ENCODE results near the gene TEKT5.
"Not testable (repeated sequence)": the region's sequence is repeated elsewhere in the genome, so short reads cannot be mapped to it uniquely, and the experiment has no call there.

Gene TEKT5

GRCh38 chr16:10694830-10695229 lies at the start of gene TEKT5:
TEKT5 (minus strand) TSS chr16:10694930; CDS start chr16:10694873, 57 bp downstream.
- no peak for DNase-seq (ENCODE audit: low spot score)

DNA sequence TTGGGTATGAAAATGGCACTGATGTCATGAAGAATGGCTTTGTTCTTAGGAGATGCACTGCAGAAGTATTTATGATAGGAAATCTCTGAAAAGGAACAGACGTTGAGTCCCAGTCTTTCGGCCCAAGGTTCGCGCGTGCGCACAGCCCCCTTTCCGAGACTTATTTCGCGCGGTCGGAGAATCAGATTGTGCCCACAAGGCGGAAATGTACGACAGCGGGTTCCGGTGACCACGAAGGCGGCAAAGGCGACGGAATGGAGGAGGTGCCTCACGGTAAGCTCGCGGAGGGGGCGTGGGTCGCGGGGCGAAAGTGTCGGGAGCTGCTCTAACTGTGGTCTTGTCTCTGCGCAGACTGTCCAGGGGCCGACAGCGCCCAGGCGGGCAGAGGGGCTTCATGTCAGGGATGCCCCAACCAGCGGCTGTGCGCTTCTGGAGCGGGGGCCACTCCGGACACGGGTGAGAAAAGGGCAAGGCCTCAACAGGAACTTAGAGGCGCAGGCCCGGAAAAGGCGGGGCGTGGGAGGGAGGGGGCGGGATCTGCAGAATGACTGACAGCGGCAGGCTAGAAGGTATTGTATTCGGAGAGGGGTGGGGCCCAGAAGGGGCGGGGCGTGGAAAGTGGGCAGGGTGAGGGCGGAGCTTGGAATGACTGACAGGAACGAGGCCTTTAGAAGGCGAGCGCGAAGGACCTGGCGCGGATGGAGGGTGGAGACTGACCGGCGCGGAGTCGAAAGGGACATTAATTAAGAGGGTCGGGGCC lies 49.1 kb upstream of the TEKT5 start, which contains the start of gene NUBP1:
Gene NUBP1, plus strand, starts transcription at position 233 of the 760 bp plus-strand sequence. Its CDS starts 22 bp downstream, at position 255.
- DNase-seq (ENCODE audit: low spot score) = peak; percentile 97

DNA sequence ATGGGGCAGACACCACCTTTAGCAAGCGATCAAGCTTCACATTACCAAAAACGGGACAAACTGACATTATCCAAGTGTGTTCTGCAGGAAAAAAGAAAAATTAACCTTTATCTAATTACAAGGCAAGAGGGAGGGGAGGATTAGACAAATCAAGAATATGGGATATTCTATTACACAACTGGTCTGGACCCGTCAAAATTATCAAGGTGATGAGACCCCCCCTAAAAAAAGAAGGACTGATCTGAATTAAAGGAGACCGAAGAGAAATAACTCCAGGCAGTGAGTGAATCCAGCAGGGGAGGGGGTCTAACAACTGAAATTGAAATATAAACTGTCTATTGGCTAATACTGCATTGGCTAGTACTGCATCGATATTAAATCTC lies 48.5 kb upstream of the TEKT5 start:
- no peak for DNase-seq (ENCODE audit: low spot score)

DNA sequence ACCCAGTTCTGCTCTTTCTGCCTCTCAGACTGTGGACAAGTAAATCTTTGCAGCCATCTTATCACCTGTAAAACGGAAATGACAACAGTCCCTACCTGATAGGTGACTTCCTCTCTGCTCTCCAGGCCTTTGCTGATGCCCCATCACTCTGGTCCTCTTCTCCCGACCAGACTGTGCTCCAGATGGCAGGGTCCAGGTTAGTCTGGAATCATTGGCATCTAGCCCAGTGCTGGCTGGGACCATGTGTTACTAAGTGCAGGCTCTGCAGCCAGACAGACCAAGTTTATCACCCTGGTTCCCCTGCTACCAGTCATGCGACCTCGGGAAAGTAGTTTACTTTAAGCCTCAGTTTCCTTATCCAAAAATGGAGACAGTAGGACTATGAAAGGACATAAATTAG lies 47.1 kb upstream of the TEKT5 start:
- DNase-seq (ENCODE audit: low spot score) = no peak

DNA sequence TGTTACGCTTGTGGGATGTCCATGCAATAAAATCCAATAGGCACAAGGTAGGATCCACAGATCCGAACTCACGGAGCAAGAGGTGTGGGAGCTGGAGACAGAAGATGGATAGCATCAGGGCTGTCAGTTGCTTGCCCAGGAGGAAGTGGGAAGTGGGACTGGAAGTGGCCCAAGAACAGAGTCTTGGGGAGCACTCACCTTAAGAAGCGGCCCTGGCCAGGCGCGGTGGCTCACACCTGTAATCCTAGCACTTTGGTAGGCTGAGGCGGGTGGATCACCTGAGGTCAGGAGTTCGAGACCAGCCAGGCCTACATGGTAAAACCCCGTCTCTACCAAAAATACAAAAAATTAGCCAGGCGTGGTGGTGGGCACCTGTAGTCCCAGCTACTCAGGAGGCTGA lies 46.5 kb upstream of the TEKT5 start:
- not testable (repeated sequence) for DNase-seq (ENCODE audit: low spot score)

DNA sequence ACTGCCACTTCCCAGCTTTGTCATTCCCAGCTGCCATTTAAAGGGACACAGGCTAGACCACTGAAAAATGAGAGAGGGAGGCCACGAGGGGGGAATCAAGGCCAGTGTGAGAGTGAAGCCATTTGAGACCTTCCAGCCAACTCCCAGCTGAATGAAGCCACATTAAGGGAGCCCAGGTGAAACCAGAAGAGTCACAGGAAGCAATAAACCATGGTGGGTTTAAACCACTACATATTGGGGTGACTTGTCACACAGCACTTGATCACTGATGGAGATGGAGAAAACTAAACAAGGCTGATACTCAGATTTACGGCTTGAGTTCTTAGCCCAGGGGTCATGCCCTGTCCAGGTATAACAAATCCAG lies 46.1 kb upstream of the TEKT5 start:
- DNase-seq (ENCODE audit: low spot score) = no peak

GRCh38 chr16:10740000-10740844 lies 45.5 kb upstream of the TEKT5 start:
- no peak for DNase-seq (ENCODE audit: low spot score)

- no peak for DNase-seq (ENCODE audit: low spot score)
These were observed 43.7 kb upstream of the TEKT5 start for GRCh38 chr16:10738231-10739077.

DNA sequence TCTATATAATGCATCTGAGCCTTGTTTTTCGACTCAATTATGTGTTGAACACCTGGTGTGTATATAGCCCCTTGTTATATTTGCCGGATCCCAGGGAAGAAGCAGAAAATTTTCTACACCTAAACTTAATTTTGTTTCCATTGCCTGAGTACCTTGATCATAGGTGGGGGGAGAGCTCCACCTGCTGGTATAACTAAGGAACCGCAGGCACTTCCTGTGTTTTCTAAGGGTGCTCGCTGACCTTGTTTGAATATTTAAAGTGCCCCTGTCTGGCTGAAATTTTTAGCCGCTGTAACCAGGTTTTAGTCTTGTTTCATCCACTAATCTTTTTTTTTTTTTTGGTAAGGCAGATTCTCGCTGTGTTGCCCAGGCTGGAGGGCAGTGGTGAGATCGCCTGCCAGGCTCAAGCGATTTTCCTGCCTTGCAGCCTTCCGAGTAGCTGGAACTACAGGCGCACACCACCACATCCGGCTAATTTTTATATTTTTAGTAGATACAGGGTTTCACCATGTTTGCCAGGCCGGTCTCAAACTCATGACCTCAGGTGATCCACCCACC lies 42.4 kb upstream of the TEKT5 start:
- peak; percentile 81 for DNase-seq (ENCODE audit: low spot score)

DNA sequence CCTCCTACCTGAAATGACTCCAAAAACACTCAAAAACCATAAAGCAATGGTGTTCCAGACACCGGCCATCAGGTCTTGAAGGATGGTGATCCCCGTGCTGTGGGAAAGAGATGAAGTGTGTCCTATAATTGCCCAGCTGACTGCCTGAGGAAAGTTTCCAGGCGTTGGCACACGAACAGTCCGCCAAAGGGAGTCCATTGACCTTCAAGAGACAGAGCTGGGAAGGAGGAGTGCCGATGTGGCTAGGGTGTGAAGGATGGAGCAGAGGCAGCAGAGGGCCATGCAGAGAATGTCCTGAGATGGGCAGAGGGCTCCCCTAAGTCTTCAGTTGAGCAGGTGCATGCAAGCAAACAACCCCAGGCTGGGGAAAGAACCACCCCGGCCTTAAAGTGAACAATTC lies 37.1 kb upstream of the TEKT5 start:
- DNase-seq (ENCODE audit: low spot score) = no peak

DNA sequence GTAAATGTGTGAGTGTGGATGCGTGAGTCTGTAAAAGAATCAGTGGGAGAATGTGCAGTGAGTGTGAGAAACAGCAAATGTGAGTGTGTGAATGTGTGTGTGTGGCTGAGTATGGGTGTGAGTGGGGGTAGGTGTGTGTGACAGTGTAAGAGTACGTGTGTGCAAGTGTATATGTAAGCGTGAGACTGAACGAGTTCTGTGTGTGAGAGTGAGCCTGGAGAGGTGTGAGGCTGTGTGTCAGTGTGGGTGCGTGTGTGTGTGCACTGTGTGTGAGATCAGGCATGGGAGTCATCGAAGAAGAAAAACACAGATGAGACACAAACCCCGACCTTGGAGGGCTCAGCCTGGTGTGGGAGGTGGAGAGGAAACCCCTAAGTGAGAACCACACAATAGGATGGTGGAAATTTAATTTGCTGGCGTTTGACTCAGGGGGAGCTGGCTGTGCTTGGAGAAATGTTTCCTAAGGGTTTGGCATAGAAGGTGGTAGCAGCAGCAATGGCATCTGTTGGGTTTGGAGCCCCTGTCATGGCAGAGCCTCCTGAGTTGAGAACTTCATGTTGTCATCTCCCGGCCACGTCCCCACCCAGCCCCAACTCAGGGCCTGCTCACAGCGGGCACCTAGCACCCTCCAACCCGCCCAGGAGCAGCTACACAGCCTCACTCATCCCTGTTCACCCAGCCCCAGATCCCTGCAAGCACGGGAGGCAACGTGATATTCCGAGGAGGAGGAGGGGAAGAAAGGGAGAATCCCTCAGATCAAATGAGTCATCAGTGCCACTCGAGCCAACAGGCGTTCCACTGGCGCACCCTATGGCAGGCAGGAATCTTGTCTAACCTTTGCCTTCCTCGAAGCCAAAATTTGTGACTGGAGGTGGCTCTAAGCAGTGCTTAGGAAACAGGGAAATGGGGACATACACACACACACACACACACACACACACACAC lies 34.6 kb upstream of the TEKT5 start:
- no peak for DNase-seq (ENCODE audit: low spot score)

DNA sequence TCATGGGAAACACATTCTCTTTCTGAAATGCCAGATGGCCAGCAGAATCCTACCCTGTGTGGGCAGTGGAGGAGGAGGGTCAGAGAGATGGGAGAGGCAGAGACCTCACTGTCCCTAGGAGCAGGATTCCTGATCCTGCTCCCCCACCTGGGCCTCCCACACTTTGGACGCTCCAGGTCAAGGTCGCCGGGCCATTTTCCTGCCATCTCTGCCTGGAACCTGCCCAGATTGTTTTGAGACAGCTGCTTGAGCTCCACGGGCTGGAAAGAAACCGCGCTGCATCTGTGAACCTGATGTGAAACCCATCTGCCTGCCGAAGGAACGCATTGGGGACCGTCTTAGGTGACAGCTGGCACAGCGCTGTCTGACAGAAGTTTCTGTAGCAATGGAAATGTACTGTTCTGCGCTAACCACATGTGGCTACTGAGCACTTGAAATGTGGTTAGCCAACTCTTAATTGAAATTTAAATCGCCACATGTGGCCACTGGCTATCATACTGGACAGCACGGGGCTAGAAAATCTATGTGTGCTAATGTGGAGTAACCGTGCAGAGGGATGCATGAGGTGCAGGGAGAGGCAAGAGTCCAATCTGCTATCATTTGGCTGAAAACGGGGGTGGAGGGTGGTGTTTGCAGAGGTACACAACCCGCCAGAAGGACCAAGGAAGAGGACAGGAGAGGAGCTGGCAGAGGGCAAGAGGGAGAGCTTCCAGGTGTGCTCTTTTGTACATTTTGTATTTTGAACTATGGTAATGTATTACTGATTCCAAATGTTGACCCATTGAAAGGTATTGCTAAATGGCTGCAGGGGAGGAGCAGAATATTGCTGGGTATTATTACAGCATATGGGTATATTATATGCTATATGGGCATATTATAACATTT lies 33.5 kb upstream of the TEKT5 start:
- DNase-seq (ENCODE audit: low spot score) = no peak

DNA sequence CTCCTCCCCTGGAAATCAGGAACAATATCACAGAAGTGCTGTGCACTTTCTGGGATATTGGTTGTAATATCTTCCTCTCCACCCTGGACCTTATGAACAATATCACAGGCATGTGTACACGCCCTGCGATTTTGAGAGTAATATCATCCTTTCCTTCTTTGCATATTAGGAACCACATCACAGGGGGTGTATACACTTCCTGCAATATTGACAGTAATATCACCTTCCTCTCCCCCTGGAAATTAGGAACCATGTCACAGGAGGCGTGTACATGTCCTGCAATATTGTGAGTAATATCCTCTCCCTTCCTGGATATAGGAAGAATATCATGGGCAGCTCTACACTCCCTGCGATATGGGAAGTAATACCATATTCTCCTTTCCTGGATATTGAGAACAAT lies 14.2 kb upstream of the TEKT5 start:
- DNase-seq (ENCODE audit: low spot score) = no peak

DNA sequence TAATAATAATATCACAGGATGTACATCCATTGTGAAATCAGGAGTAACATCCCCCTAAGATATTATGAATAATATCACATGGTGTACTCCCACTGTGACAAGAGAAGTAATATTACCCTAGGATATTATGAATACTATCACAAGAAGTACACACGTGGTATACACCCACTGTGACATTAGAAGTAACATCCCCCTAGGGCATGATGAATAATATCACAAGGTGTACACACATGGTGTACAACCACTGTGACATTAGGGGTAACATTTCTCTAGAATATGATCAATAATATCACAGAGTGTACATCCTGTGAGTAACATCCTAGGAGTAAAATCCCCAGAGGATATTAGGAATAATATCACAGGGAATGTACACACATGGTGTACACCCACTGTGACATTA lies 5.0 kb upstream of the TEKT5 start:
- DNase-seq (ENCODE audit: low spot score) = no peak

- no peak for DNase-seq (ENCODE audit: low spot score)
These were observed 424 bp downstream of the TEKT5 start for GRCh38 chr16:10694306-10694705.

- no peak for DNase-seq (ENCODE audit: low spot score)
These were observed 841 bp downstream of the TEKT5 start for GRCh38 chr16:10693889-10694288.

GRCh38 chr16:10692470-10692869 lies 2.3 kb downstream of the TEKT5 start:
- no peak for DNase-seq (ENCODE audit: low spot score)

GRCh38 chr16:10688726-10689125 lies 6.0 kb downstream of the TEKT5 start:
- DNase-seq (ENCODE audit: low spot score) = no peak

DNA sequence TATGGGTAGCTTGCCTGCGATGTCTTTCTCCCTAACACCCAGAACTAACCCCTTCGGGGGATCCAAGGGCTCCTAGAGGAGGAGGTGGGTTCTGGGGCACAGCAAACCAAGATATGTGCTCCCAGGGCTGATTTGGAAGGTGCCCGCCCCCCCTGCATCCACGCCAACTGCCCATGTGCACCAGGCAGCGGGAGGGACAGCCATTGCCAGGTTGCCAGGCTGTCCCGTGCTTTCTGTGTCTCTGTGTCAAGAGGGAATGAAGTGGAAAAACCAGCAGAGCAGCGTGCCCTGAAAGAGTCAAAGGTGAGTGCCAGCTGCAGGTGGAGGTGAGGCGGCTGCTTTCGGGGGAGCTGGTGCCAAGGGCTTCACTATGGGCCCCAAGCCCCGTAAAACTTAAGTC lies 6.4 kb downstream of the TEKT5 start:
- no peak for DNase-seq (ENCODE audit: low spot score)

- no peak for DNase-seq (ENCODE audit: low spot score)
These were observed 9.0 kb downstream of the TEKT5 start for GRCh38 chr16:10685709-10686108.

All from hematopoietic multipotent progenitor cell treated with erythropoietin and hydrocortisone succinate and interleukin-3 and kit ligand, for 15 days (in vitro differentiated cells).